Ovary (tissue), 9 donors: Measurements from ENCODE around the gene WRNIP1. TPM values are rescaled to one million over a fixed set of nuclear protein-coding genes. Genes with fewer than 3 reads are reported as not detected.

Experiments used
- DNase-seq, 5 donors: peaks; one replicate each; pipeline ENCODE4 v3.0.0-alpha.2; 2019 to 2020
- H3K27ac ChIP-seq, 2 donors: fragments of 200-600 bp; one replicate each; pipeline versions ENCODE4 v1.5.1 to v1.8.0; 2019 to 2022
- H3K27me3 ChIP-seq: fragments of 200-600 bp; one replicate; pipeline ENCODE4 v1.8.0; 2022
- H3K36me3 ChIP-seq: fragments of 200-600 bp; sonication (generic); one replicate; pipeline ENCODE4 v1.5.1; 2019
- H3K4me1 ChIP-seq: one replicate; pipeline ENCODE4 v1.8.1; 2013; ENCODE audit warnings: mild to moderate bottlenecking, moderate library complexity; ENCODE audit not compliant: insufficient read depth
- H3K4me3 ChIP-seq: fragments of 200-600 bp; sonication (generic); one replicate; pipeline ENCODE4 v1.5.1; 2017
- H3K9me3 ChIP-seq, 2 donors: fragments of 200-600 bp in 1 of 2; sonication (generic) in 1 of 2; one replicate each; pipeline versions ENCODE4 v1.5.1 to v1.8.1; 2013 to 2019; ENCODE audit warnings: mild to moderate bottlenecking in 1 of 2, moderate library complexity in 1 of 2
- EP300 ChIP-seq: sonication (generic); formaldehyde crosslinking; IDR thresholded peaks from one replicate; pipeline ENCODE4 v1.6.1; 2017; ENCODE audit warnings: antibody characterized with exemption
- POLR2A ChIP-seq: fragments of 450-650 bp; IDR thresholded peaks from one replicate; pipeline ENCODE4 v1.6.1; 2017; ENCODE audit warnings: antibody characterized with exemption, mild to moderate bottlenecking, moderate library complexity
- WGBS, 3 donors: extraction: QIAGEN DNeasy Blood & Tissue Kit in 1 of 3; methylation state at CpG; one replicate each; pipeline versions ENCODE4 v1.1.5 to v1.1.7; 2013 to 2017; 5-methylcytosine and 5-hydroxymethylcytosine counted together
- intact Hi-C, 4 donors: fragments of 100-400 bp; cut with DNase I; formaldehyde crosslinking; loops; one replicate each; pipeline versions ENCODE4 v1.11.0 to v1.15.1; 2022 to 2023
- polyA plus RNA-seq, 2 donors: library from polyadenylated mRNA; stranded (reverse); fragments of 200-250 nt in 1 of 2; fragments of 350-450 nt in 1 of 2; fragmentation: Illumina TruSeq in 1 of 2; extraction: RNeasy Lipid Tissue Mini Kit (QIAGEN cat#74804) in 1 of 2; gene quantifications; one replicate each; pipeline ENCODE4 v1.2.3, GENCODE V29; 2013 to 2014
- total RNA-seq, 7 donors: library from RNA; depleted of rRNA in 2 of 7; stranded (reverse); fragments of >200 nt in 2 of 7; fragmentation: NEBNext Ultra II Directional in 3 of 7; extraction: Animal tissue kit (Norgen Biotek cat#: 25700) in 3 of 7; gene quantifications; one replicate each; pipeline versions ENCODE4 v1.1.0 to v1.2.4, GENCODE V29; 2016 to 2023
- TF ChIP-seq, protein P1 (sequence below), 3 donors: fragments of 450-650 bp in 2 of 3; fragments of 200-600 bp in 1 of 3; IDR thresholded peaks; one replicate each; pipeline versions ENCODE4 v1.5.1 to v1.8.0; 2016 to 2022; ENCODE audit warnings: antibody characterized with exemption in 3 of 3, mild to moderate bottlenecking in 1 of 3
- donor health status: DM: no; HTN: no; CAD: no; lungs with moderate emphysema.
- donor health status: DM: no; HTN: no; CAD: no.
- donor health status: Bipolar disorder and iron deficiency.
- donor health status: DM: yes; HTN: yes; CAD: no.
- donor health status: DM: no; HTN: no; CAD: no.
- donor health status: DM: yes; HTN: yes; CAD: no.

Gene WRNIP1
- total and polyA plus RNA-seq, 9 donors: 30.4 to 73.4 (median 34.6) TPM

DNA sequence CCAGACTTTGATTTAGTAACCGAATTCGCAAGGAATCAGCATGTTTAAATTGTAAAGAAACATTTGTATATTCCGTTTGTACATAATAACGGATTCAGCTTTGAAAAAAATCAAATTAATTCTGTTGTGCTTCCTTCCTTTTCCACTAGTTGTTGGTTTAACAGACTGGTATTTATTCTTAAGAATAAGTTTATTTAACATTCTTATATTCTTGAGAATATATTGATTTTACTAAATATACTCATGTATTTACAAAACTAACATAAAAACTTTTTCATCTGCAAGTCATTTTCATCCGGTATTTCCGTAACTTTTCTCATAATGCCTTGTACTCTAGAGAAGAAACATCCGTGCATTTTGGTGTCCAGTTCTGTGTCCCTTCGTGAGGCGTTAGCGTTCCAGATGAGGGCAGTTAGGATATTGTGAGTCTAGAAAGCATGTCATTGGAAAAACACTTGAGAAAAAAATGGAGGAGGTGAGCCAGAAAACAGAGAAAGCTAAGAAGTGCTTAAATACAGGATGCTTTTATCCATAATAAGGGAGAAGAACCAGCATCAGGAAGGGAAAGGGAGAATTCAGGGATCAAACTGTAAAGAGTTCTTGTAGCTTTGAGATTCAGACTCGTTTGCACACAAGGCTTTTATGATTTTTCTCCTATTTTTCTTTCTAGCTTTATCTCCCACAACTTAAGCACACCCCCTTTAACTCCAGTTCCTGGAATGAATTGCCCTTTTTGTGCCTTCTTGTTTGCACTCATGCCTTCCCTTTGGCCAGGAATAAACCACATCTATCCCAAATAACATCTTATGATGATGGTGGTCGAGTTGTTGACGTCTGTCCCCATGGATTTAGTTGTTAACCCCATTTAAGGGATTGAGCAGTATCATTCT lies 1.8 kb downstream of the WRNIP1 start:
- H3K4me1 ChIP-seq: peaks cover 12% of the 10 kb centered on the region
- no peaks in the 10 kb centered on the region for H3K9me3 ChIP-seq
- WGBS, 3 donors: 5 to 8% (median 7%) methylated on average over 13 of the region's 13 CpGs
- DNase-seq: no peak
- no peak overlapping the region for H3K27ac ChIP-seq
- H3K36me3 ChIP-seq: no peaks in the 10 kb centered on the region
- no peaks in the 10 kb centered on the region for H3K27me3 ChIP-seq
- intact Hi-C loops: loop anchor here in 2 of 4 donors (10.0 kb wide), 3 partner anchors 288 to 1162 kb away; partner anchors contain the start of genes FOXC1 (in 1 of the 2) and GMDS (in 1 of the 2)
- peak overlapping the region; percentile 50 for H3K4me3 ChIP-seq
- TF ChIP-seq, protein P1, sequence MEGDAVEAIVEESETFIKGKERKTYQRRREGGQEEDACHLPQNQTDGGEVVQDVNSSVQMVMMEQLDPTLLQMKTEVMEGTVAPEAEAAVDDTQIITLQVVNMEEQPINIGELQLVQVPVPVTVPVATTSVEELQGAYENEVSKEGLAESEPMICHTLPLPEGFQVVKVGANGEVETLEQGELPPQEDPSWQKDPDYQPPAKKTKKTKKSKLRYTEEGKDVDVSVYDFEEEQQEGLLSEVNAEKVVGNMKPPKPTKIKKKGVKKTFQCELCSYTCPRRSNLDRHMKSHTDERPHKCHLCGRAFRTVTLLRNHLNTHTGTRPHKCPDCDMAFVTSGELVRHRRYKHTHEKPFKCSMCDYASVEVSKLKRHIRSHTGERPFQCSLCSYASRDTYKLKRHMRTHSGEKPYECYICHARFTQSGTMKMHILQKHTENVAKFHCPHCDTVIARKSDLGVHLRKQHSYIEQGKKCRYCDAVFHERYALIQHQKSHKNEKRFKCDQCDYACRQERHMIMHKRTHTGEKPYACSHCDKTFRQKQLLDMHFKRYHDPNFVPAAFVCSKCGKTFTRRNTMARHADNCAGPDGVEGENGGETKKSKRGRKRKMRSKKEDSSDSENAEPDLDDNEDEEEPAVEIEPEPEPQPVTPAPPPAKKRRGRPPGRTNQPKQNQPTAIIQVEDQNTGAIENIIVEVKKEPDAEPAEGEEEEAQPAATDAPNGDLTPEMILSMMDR (IDR thresholded peaks at IDR 0.05): no peak
- no peak for TF ChIP-seq POLR2A
- no peak for TF ChIP-seq EP300

DNA sequence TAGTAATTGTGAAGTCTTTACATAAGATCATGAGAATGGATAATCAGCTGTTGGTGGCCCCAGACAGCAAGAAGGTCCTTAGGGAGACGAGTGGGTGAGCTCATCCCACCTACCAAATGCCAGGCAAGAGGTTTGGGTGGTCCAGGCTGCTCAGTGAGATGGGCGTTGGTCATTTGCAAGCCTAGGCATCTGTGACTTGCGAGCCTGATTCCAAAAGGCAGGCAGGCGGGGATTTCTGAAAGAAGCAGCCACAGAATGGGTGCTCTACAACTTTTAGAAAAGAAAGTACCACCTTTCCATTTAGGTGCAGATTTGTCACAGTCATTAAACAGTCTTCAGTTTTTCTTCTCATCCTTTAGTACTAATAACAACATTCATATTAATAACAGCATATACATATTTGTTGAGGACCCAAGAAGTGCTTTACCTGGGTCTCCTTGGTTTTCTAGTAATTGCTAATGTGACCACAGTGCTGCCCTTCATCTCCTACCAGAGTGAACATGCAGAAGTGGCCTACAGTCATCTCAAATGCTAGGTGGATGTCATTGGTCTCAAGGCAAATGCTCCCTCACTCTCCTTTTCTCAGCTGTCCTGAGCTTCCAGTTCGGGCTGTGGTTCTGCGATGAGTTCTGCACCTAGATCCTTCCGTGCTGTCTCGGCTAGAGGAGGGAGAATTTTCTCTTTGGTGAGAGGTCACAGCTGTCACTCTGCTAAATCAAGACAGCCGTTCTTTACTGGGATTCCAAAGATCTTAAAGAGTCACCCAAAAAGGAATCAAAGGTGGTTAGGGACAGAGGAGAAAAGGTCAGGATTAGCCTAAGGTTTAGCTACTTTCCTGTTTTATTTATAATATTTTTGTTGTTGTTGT lies 2.7 kb downstream of the WRNIP1 start:
- no peak for DNase-seq
- no peak overlapping the region for H3K27ac ChIP-seq
- no peak for TF ChIP-seq POLR2A
- no peak for TF ChIP-seq EP300
- TF ChIP-seq, protein P1 (IDR thresholded peaks at IDR 0.05): no peak
- WGBS, 3 donors: 38 to 45% (median 40%) methylated on average over 9 of the region's 9 CpGs
- no peaks in the 10 kb centered on the region for H3K9me3 ChIP-seq
- peak overlapping the region; percentile 50 for H3K4me3 ChIP-seq
- no peaks in the 10 kb centered on the region for H3K36me3 ChIP-seq
- intact Hi-C loops: loop anchor here in 2 of 4 donors (10.0 kb wide), 3 partner anchors 287 to 1163 kb away; partner anchors contain the start of genes FOXC1 (in 1 of the 2) and GMDS (in 1 of the 2)
- H3K4me1 ChIP-seq: peaks cover 12% of the 10 kb centered on the region
- no peaks in the 10 kb centered on the region for H3K27me3 ChIP-seq

DNA sequence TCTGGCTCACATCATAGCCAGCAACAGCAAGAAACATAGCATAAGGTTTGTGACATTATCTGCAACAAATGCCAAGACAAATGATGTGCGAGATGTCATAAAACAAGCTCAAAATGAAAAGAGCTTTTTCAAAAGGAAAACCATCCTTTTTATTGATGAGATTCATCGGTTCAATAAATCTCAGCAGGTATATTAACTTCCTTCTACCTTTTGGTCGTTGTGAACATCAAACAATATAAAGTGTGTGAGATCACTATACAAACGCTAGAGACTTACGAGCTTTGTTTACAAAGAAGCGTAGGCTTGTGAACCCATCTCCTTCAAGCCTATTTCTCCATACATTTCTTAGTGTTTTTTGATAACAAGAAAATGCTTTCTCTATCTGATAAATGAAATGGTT lies 3.5 kb downstream of the WRNIP1 start:
- no peak overlapping the region for H3K4me3 ChIP-seq
- no peaks in the 10 kb centered on the region for H3K9me3 ChIP-seq
- DNase-seq: no peak
- H3K36me3 ChIP-seq: no peaks in the 10 kb centered on the region
- H3K4me1 ChIP-seq: peaks cover 12% of the 10 kb centered on the region
- H3K27ac ChIP-seq: no peak overlapping the region
- TF ChIP-seq, protein P1 (IDR thresholded peaks at IDR 0.05): no peak
- TF ChIP-seq POLR2A: no peak
- TF ChIP-seq EP300: no peak
- no peaks in the 10 kb centered on the region for H3K27me3 ChIP-seq
- WGBS, 3 donors: 51 to 64% (median 58%) methylated on average over 6 of the region's 6 CpGs
- intact Hi-C loops: loop anchor here in 2 of 4 donors (10.0 kb wide), 3 partner anchors 286 to 1164 kb away; partner anchors contain the start of genes FOXC1 (in 1 of the 2) and GMDS (in 1 of the 2)

DNA sequence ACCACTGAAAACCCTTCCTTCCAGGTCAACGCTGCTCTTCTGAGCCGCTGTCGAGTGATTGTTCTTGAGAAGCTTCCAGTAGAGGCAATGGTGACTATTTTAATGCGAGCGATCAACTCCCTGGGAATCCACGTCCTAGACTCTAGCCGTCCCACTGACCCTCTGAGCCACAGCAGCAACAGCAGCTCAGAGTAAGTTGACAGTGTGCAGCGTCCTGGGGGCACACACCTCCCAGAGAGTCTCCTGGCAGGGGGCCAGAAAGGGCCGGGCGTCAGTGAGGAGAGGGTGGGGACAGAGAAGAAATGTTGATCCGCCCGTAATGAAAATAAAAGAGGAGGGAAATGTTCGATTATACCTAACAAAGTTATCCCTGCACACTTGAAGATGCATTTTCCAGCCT lies 5.0 kb downstream of the WRNIP1 start:
- no peaks in the 10 kb centered on the region for H3K9me3 ChIP-seq
- TF ChIP-seq POLR2A (no peak), EP300 (no peak)
- TF ChIP-seq, protein P1 (IDR thresholded peaks at IDR 0.05): no peak
- no peak overlapping the region for H3K27ac ChIP-seq
- intact Hi-C loops: no loop called here
- H3K4me3 ChIP-seq: no peak overlapping the region
- H3K27me3 ChIP-seq: no peaks in the 10 kb centered on the region
- no peaks in the 10 kb centered on the region for H3K36me3 ChIP-seq
- peak in 1 of 5 donors; percentile 46 for DNase-seq
- H3K4me1 ChIP-seq: peaks cover 10% of the 10 kb centered on the region
- WGBS, 3 donors: 70 to 71% (median 71%) methylated on average over 13 of the region's 13 CpGs
